GM21717 (cell line): ENCODE measurements around the gene AGPAT3.
"Not testable (repeated sequence)": the region's sequence is repeated elsewhere in the genome, so short reads cannot be mapped to it uniquely, and the experiment has no call there.

Source experiments
- ATAC-seq: cut with Tn5 transposase; IDR thresholded peaks from one replicate; pipeline ENCODE4 v1.9.1; 2021; ENCODE audit warnings: mild to moderate bottlenecking, moderate library complexity; ENCODE audit not compliant: unreplicated experiment

AGPAT3 gene, protein sequence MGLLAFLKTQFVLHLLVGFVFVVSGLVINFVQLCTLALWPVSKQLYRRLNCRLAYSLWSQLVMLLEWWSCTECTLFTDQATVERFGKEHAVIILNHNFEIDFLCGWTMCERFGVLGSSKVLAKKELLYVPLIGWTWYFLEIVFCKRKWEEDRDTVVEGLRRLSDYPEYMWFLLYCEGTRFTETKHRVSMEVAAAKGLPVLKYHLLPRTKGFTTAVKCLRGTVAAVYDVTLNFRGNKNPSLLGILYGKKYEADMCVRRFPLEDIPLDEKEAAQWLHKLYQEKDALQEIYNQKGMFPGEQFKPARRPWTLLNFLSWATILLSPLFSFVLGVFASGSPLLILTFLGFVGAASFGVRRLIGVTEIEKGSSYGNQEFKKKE

GRCh38 chr21:43864962-43865539, at the start of gene AGPAT3:
TSS of gene AGPAT3 (plus strand) at chr21:43865223. CDS start at chr21:43959682, 94,459 bp downstream.
- ATAC-seq = no peak

GRCh38 chr21:43815991-43816390, 49.0 kb upstream of the AGPAT3 start:
- ATAC-seq = no peak

GRCh38 chr21:43816611-43817071, 48.4 kb upstream of the AGPAT3 start:
- no peak for ATAC-seq

DNA sequence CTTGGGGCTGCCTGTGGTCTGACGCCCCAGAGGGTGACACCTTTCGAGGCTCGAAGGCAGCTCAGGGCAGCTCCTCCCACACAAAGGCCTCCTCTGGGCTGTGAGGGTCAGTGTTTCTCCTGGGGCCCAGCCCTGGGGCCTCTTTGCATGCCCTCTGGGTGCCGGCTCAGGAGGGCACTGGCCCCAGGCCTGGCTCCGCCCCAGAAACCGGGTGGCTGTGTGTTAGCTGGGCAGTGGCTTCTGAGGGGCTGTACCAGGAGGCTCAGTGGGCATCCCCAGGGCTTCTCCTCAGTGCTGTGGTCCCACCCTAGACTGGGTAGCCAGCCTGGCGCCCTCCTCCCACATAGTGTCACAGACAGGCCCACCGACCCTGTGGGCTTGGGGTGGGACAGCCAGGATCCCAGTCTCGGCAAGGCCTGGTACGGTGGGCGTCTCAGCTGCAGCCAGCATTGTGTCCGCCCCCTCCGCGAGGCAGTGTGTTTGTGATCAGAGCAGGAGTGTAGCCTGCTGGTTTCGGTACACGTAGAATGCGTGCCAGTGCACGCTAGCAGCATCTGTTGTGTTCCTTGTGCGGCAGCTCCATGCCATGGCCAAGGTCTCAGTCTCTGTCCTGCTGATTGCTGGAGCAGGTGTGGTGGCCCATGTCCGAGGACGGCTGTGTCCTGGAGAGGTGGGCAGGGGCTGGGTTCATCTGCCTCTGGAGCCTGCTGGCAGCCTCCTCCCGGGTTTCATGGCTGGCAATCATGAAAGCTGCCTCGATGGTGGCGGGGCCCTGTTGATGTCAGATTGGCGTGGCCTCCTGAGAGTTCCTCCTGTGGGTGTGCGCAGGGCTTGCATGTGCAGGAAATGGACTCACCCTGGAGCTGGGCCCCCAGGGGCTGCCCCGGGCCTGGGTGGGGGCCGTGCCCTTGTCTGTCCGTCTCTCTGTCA, 47.6 kb upstream of the AGPAT3 start:
- ATAC-seq = no peak

DNA sequence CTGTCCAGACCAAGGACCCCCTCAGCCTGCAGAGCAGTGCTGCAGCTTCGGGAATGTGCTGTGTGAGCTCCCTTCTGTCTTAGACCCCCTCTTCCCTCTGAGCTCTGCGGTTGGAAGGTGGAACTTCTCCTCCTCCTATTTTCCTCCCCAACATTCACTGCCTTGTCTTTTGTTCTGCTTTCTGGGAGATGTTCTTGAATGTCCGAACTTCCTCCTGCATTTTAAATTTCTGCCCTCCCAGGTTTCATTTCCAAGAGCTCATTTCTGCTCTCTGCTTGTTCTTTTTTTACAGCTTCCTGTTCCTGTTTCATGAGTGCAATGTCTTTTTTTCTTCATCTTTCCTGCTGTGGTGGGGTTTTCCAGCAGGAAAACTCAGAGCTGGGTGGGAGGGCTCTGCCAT, 46.3 kb upstream of the AGPAT3 start:
- ATAC-seq = no peak

GRCh38 chr21:43819511-43820405, 45.3 kb upstream of the AGPAT3 start:
- no peak for ATAC-seq

- no peak for ATAC-seq
These were observed 44.6 kb upstream of the AGPAT3 start for GRCh38 chr21:43820466-43820865.

- not testable (repeated sequence) for ATAC-seq
These were observed 42.9 kb upstream of the AGPAT3 start for GRCh38 chr21:43822166-43822565.

DNA sequence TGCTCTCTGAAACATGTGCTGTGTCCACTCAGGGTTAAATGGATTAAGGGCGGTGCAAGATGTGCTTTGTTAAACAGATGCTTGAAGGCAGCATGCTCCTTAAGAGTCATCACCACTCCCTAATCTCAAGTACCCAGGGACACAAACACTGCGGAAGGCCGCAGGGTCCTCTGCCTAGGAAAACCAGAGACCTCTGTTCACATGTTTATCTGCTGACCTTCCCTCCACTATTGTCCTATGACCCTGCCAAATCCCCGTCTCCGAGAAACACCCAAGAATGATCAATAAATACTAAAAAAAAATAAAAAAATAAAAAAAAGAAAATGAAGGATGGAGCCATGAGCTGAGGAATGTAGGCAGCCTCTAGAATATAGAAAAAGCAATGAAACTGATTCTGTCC, 42.3 kb upstream of the AGPAT3 start:
- ATAC-seq = not testable (repeated sequence)

DNA sequence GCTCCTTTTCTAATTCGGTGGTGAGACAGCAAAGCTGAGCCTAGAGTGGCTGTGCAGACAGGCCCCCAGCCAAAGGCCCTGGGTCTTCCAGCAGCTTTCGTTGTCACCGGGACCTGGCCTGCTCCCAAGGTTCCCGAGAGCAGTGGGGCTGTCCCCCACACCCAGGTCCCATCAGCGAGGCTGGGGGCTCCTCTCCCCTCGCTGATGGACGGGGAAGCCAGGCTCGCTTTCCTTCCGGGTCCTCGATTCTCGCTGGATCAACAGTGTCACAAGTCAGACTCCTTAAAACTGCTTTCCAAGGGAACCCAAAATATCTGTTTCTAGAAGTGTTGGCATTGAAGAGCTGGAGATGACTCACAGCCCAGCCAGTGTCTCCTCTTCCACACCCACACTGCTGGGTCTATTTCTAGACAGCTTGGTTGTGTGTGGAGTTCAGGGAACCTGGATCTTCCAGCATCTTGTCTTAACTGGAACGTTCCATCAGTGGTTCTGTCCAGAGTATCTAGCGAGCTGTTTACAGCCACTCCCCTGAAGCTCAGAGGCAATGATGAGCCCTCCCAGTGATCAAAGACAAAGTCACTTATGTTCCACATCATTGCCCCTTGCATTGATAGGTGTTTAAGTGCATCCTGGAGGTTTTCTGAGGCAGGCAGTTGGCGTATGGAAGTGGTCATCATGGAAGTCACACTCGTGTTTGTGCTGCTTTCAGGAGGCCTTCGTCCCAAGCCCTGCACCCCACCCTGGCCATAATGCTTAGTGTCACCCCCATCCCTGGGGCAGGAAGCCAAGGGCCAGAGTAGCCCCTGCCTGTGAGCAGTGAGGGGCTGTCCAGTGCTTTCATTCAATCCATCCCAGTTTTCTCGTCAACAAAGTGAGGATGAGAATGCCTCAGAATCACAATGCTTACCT, 40.4 kb upstream of the AGPAT3 start:
- ATAC-seq = no peak

DNA sequence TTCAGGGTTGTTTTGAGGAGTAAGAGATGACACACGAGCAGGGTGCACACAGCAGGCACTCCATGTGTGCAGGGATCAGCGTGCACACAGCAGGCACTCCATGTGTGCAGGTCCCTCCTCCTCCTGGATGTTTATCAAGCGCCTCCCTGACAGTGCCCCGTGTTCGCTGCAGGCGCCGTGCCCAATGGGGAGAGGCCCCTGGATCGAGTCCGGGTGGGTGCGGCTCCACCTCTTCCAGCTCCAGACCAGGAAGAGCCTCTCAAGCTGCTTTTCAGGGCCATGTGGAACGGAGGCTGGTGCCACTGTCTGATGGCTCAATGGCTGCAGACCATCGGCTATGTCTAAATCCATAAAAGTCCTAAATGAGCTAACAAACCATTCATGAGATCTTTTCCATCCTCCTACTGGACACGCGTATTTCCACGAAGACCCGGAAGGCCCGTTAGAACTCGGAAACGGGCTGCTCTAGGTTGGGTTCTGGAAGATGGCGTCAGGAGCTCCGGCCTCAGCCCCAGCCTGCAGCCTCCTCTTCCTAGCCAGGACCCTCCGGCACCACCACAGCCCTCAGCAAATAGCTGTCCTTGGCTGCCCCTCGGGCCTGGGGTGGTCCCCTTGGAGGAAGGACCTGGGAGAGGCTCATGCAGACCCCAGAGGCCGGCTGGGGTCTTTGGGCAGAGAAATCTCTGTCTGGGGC, 39.6 kb upstream of the AGPAT3 start:
- ATAC-seq = no peak

GRCh38 chr21:43825936-43826622, 38.9 kb upstream of the AGPAT3 start:
- no peak for ATAC-seq

GRCh38 chr21:43826623-43826974, 38.4 kb upstream of the AGPAT3 start:
- ATAC-seq = no peak

DNA sequence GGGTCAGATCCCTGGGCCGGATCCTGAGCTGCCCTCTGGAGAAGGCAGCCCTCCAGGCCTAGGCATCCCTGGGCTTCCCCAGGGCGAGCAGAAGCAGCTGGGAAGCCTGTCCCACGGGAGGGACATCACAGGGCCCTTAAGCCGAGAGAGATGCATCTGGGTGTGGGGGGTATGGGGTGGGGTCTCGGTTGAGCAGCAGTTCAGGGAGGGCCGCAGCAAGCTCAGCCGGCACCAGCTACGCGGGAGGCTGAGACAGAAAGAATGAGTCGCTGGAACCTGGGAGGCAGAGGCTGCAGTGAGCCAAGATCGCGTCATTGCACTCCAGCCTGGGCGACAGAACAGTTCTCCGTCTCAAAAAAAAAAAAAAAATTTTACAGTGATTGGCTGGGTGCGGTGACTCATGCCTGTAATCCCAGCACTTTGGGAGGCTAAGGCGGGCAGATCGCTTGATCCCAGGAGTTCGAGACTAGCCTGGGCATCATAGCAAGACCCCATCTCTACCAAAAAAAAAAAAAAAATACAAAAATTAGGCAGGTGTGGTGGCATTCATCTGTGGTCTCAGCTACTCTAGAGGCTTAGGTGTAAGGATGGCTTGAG, 37.9 kb upstream of the AGPAT3 start:
- no peak for ATAC-seq

DNA sequence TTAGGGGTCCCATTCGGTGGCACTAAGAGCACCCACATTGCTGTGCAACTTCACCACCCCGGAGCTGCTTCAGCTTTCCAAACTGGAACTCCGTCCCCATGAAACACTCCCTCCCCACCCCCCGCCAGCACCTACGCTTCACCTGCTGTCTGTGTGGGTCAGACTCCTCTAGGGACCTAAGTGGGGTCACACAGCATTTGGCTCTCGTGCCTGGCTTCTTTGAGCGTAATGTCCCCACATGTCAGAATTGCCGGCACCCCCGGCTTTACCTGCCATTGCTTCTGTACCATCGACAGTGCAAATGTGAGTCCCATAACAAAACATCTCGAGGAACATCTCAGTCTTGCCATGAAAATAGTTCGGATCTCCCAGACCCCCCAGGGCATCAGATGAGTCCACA, 35.9 kb upstream of the AGPAT3 start:
- no peak for ATAC-seq

GRCh38 chr21:43829575-43830119, 35.4 kb upstream of the AGPAT3 start:
- no peak for ATAC-seq

DNA sequence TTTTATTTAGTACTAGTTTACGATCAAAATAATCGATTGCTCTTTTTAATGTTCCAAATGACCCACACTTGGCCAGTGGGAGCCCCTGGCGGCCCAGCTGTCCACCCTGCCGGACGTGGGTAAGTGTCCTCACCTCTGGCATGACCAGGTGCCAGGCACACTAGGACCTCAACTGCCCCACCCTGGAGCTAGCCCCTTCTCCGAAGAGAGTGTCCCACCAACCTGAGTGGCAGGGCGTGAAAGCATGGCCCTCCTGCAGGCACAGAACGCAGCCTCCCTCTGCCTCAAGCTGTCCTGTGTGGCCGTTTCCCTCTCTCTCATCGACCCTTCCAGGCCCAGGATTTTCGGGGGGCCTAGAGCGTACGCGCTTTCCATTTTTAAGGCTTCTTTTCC, 32.9 kb upstream of the AGPAT3 start:
- no peak for ATAC-seq

GRCh38 chr21:43832648-43833047, 32.4 kb upstream of the AGPAT3 start:
- ATAC-seq = no peak
